ENCODE measurements around the gene TMEM179.

TMEM179 gene

GRCh38 chr14:104652386-104652785 is 47.8 kb upstream of the TMEM179 start:
- H4K20me1 ChIP-seq (ENCODE audit: low read depth, low read length) = no peaks in the 10 kb centered on the region
- H3K27me3 ChIP-seq (ENCODE audit: low read length) = no peaks in the 10 kb centered on the region
- H3K4me3 ChIP-seq (ENCODE audit: insufficient read depth, low read length, poor library complexity, severe bottlenecking) = no peak overlapping the region
- TF ChIP-seq CTCF (IDR thresholded peaks at IDR 0.05; ENCODE audit: insufficient read depth, low read length, poor library complexity, severe bottlenecking) (no peak), EZH2phosphoT487 (conservative IDR thresholded peaks at IDR 0.05; ENCODE audit: low read length) (no peak)
- H3K9me3 ChIP-seq (ENCODE audit: insufficient read depth, low read length) = peaks cover 17% of the 10 kb centered on the region; the same call in 1 of the 2 replicates
- no peak overlapping the region for H3K27ac ChIP-seq (ENCODE audit: low read depth, low read length)
- H3K9me2 ChIP-seq (replicated peaks; ENCODE audit: insufficient read depth, low read length) = no peaks in the 10 kb centered on the region
- H3F3A ChIP-seq (ENCODE audit: insufficient read depth) = peaks cover 21% of the 10 kb centered on the region
- H2AFZ ChIP-seq (ENCODE audit: low read depth, low read length, severe bottlenecking) = no peak overlapping the region
- no peaks in the 10 kb centered on the region for H3K79me2 ChIP-seq (ENCODE audit: insufficient read depth, low read length)
- H3K36me3 ChIP-seq (ENCODE audit: low read length) = no peaks in the 10 kb centered on the region
- no peak overlapping the region for H3K9ac ChIP-seq (ENCODE audit: low read length)
- no peak overlapping the region for H3K4me2 ChIP-seq (ENCODE audit: low read depth, low read length, poor library complexity, severe bottlenecking)

DNA sequence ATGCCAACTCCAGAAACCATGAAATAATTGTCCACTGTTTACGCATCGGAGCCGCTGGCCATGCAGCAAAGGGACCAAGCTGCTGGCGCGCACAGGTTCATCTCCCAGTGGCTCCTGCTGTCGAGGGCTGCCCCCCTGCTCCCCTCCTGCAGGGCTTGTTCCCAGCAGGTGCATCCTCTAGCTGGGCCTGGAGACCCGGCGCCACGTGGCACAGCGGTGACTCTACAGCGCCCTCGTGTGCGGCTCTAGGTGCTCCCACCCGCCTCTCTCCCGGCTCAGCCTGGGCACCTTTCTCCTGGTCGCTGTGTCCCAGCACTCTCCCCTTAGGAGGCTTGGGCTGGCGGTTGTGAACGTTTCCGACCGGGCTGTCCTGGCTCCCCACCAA is 47.3 kb upstream of the TMEM179 start:
- Histone ChIP-seq H3K4me3 (ENCODE audit: insufficient read depth, low read length, poor library complexity, severe bottlenecking) (no peak overlapping the region), H3K9me3 (ENCODE audit: insufficient read depth, low read length) (peaks cover 17% of the 10 kb centered on the region; the same call in 1 of the 2 replicates), H3K27ac (ENCODE audit: low read depth, low read length) (no peak overlapping the region), H3K79me2 (ENCODE audit: insufficient read depth, low read length) (no peaks in the 10 kb centered on the region), H2AFZ (ENCODE audit: low read depth, low read length, severe bottlenecking) (no peak overlapping the region), H4K20me1 (ENCODE audit: low read depth, low read length) (no peaks in the 10 kb centered on the region), H3K9me2 (replicated peaks; ENCODE audit: insufficient read depth, low read length) (no peaks in the 10 kb centered on the region), H3K36me3 (ENCODE audit: low read length) (no peaks in the 10 kb centered on the region), H3F3A (ENCODE audit: insufficient read depth) (peaks cover 16% of the 10 kb centered on the region), H3K27me3 (ENCODE audit: low read length) (no peaks in the 10 kb centered on the region), H3K4me2 (ENCODE audit: low read depth, low read length, poor library complexity, severe bottlenecking) (no peak overlapping the region), H3K9ac (ENCODE audit: low read length) (no peak overlapping the region)
- TF ChIP-seq EZH2phosphoT487 (conservative IDR thresholded peaks at IDR 0.05; ENCODE audit: low read length) = no peak
- TF ChIP-seq CTCF (IDR thresholded peaks at IDR 0.05; ENCODE audit: insufficient read depth, low read length, poor library complexity, severe bottlenecking) = no peak

DNA sequence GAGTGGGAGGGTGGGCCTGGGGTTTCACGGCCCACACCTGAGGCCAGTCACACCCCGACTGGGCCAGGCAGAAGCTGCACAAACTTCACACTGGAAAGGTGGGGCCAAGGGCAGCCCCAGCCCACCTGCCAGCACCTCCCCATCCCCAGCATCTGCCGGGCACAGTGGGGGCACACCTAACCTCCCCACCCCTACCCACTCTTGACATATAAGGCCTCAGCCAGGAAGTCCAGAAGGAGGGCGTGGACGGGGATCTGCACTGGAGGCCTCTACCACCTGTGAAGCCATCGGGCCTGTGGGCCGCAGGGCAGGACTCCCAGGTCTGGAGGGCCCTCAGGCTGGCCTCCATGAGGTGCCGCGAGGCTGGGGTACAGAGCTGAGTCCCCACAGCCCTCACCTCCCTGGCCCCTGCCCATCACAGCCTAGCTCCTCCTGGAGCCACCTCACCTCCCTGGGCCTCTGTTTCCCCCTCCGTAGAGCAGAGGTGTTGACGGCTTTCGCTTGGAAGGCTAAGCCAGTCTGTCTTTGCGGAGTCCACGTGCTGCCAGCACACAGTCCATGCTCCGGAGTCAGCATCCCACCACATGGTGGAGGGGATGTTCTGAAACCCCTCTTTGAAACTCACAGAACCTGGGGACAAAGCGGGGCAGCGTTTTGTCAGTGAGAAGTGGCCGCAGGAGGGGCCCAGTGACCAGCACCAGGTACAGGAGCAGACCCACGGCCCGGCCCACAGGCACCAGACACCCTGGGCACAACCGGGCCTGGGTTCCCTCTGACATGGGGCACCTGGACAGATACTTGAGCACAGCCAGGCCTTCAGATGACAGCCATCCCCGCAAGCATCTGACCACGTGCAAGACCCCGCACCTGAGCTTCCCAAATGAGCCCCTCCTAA is 46.7 kb upstream of the TMEM179 start:
- Histone ChIP-seq H3K9me2 (replicated peaks; ENCODE audit: insufficient read depth, low read length) (no peaks in the 10 kb centered on the region), H3K9me3 (ENCODE audit: insufficient read depth, low read length) (peaks cover 17% of the 10 kb centered on the region; the same call in 1 of the 2 replicates), H3K36me3 (ENCODE audit: low read length) (no peaks in the 10 kb centered on the region), H2AFZ (ENCODE audit: low read depth, low read length, severe bottlenecking) (no peak overlapping the region), H3K79me2 (ENCODE audit: insufficient read depth, low read length) (no peaks in the 10 kb centered on the region), H3K27ac (ENCODE audit: low read depth, low read length) (no peak overlapping the region), H3K9ac (ENCODE audit: low read length) (no peak overlapping the region), H3F3A (ENCODE audit: insufficient read depth) (peaks cover 10% of the 10 kb centered on the region), H3K27me3 (ENCODE audit: low read length) (no peaks in the 10 kb centered on the region), H3K4me3 (ENCODE audit: insufficient read depth, low read length, poor library complexity, severe bottlenecking) (no peak overlapping the region), H3K4me2 (ENCODE audit: low read depth, low read length, poor library complexity, severe bottlenecking) (no peak overlapping the region), H4K20me1 (ENCODE audit: low read depth, low read length) (no peaks in the 10 kb centered on the region)
- TF ChIP-seq EZH2phosphoT487 (conservative IDR thresholded peaks at IDR 0.05; ENCODE audit: low read length) (no peak), CTCF (IDR thresholded peaks at IDR 0.05; ENCODE audit: insufficient read depth, low read length, poor library complexity, severe bottlenecking) (no peak)

Data from SU-DHL-6 (cell line).